Hematopoietic multipotent progenitor cell treated with erythropoietin and hydrocortisone succinate and interleukin-3 and kit ligand, for 17 days (in vitro differentiated cells): ENCODE results near the gene SLC25A1.
"Not testable (repeated sequence)": the region's sequence is repeated elsewhere in the genome, so short reads cannot be mapped to it uniquely, and the experiment has no call there.

Source experiments
- DNase-seq: peaks from one replicate; pipeline ENCODE4 v3.0.0-alpha.2; 2015; ENCODE audit warnings: low spot score

The SLC25A1 gene

DNA sequence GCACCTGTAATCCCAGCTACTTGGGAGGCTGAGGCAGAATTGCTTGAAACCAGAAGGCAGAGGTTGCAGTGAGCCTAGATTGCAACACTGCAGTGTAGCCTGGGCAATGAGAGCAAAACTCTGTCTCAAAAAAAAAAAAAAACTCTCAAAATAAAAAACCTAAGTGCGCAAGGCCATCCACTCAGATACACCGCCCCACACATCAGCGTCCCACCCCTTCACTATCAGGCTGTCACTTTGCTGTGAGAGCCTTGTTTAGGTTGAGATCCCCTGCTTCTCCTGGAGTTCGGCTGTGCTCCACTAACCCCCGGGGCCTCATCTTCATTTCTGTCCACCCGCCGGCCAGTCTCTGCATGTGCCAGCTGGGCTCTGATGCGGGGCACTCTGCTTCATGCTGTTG, 12.1 kb downstream of the SLC25A1 start:
- no peak for DNase-seq

DNA sequence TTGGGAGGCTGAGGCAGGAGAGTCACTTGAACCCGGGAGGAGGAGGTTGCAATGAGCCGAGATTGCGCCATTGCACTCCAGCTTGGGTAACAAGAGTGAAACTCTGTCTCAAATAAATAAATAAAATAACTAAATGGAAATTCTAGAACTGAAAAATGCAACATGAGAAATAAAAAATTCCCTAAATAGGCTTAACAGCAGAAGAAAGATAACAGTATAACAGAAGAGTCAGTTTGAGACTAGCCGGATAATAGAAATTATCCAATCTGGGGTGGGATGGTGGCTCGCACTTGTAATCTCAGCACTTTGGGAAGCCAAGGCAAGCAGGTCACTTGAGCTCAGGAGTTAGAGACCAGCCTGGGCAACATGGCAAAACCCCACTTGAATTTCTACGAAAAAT, 14.1 kb downstream of the SLC25A1 start:
- DNase-seq, result no peak

DNA sequence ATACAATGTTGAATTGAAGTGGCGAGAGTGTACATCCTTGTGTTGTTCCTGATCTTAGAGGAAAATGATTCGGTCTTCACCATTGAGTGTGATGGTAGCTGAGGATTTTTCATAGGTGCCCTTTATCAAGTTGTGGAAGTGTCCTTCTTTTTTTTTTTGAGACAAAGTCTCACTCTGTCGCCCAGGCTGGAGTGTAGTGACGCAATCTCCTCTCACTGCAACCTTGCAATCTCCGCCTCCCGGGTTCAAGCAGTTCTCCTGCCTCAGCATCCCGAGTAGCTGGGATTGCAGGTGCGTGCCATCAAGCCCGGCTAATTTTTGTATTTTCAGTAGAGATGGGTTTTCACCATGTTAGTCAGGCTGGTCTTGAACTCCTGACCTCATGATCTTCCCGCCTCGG, 19.9 kb downstream of the SLC25A1 start:
- DNase-seq, result not testable (repeated sequence)

DNA sequence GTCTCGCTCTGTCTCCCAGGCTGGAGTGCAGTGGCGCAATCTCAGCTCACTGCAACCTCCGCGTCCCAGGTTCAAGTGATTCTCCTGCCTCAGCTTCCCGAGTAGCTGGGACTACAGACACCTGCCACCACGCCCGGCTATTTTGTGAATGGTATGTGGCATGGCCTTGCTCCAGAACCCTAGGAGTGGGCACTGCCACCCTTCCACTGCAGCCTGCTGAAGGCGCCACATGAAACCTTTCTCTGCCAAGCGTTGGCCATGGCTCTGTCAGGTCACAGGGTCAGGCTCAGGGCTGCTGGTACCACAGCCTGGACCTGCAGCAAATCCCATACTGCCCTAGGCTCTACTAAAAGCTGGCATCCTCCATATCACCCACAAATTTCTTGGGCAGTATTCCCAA, 22.4 kb downstream of the SLC25A1 start:
- not testable (repeated sequence) for DNase-seq

DNA sequence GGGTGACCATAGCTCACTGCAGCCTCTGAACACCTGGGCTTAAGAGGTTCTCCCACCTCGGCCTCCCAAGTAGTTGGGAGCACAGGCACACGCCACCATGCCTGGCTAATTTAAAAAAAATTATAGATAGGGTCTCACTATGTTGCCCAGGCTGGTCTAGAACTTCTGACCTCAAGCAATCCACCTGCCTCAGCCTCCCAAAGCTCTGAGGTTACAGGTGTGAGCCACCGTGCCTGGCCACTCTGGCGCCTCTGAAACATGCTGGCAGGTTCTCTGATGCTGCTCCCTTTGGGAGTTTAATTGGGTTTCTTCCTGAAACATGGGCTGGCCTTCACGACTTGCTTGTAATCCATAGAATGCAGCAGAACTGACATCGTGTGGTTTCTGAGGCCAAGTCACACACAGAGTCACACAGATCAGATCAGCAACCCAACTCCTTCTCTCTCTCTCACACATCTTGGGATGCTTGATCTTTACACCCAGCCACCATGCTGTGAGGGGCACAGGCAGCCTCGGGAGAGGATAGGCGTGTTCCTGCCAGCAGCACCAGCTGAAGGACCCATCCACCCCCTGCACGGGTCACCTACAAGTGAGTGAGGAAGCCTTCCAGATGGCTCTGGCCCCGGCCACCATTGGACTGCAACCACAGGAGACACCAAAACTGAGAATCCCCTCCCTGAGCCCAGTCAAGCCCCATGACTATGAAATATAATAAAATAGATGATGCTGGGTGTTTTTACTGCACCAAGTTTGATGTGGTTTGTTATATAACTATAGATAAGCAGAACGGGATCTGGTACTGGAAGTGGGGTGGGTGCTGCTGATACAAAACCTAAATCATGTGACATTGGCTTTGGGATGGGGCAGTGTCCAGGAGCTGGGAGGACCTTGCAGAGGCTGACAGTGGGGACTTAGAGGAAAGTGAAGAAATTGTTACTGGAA, 25.3 kb downstream of the SLC25A1 start:
- no peak for DNase-seq

DNA sequence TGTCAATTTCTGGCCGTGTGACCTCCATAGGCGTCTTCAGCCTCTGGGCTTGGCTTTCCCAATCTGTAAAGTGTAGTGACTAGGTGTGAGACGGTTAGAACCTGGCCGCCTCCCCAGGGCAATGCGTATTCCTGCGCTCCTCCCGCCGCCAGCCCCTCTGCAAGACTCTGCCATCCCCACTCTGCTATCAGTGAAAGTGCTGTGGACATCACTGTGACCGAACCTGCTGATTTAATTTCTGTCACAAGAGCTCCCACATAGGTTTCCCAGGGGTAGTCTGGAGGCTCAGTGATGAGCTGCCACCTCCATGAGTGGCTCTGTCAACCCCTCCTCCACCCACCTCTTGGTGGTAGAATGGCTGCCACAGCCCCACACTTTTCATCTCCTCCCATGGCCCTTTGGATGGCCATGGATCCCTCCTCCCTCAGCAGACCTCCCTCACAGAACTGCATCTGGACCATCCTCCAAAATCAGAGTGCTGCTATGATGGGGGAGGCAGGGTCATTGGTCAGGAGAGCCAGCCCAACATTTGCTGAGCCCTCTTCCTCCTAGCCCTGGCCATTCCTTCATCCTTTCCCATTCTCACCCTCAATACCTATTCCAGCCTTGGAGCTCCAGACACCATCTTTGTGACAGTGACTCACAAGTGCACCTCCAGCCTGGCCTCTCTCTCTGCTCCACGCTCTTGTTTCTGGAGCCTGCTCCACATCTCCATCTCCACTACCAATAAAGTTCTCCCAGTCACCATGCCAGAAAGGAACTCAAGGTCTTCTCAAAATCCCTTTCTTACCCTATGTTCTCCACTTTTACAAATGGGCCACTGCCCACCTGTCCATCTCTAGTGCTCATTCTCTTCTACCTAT, 27.0 kb downstream of the SLC25A1 start:
- DNase-seq, result no peak

DNA sequence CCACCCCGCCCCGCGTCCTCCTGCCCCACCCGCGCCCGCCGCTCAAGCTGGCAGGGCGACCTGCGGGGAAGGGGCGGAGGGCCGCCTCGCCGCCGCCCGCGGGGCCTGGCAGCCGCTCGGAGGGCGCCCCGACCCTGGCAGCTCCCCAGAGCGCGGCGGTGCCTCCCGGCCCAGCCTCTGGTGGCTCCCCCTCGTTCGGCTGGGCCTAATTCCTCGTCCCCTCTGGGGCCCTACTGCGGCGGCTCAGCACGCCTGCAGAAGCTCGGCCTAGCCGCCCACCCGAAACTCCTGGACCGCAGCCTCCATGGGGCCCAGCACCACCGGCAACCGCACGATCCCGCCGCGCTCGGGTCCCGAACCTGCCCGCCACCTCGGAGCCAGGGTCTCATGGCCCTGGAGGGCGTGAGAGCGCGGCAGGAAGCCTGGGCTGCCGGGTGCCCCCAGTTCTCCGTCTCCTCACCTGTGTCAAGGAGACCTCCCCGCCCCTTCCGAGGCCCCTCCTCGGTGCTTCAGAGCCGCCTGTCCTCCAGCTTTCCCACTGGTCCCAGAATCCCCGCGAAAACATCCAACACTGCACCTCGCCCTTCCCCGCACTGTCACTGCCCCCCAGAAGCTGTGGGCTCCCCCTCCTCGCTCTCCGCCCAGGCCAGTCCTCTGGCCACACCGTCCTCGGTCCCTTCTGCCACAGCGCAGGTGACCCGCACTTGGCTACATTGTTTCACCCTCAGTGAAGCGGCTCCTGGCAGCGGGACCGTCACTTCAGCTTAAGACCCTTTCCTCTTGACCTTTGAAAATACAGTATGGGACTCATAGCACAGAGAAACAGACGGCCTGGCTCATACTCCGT, 27.8 kb downstream of the SLC25A1 start:
- DNase-seq, result no peak

DNA sequence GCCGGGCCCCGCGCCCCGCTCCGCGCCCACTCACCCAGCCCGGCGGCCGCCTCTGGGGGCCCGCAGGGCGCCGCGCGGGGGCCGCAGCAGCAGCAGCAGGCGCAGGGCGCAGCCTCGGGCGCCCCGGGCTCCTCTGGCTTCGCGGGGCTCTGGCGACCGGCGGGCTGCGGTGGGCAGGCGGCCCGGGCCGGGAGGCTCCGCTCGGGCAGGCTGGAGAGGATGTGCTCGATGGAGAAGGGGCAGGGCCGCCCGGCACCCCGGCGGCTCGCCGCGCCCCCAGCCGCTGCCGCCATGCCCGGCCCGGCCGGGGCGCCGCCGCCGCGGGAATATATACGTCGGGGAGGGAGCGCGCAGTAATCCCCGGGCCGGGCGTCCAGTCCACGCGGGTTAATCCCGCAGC, 28.5 kb downstream of the SLC25A1 start, which contains the start of gene GSC2:
Gene GSC2 (minus strand): TSS at position 302 of the 400 bp plus-strand sequence. CDS start 9 bp downstream, at position 293.
- no peak for DNase-seq

DNA sequence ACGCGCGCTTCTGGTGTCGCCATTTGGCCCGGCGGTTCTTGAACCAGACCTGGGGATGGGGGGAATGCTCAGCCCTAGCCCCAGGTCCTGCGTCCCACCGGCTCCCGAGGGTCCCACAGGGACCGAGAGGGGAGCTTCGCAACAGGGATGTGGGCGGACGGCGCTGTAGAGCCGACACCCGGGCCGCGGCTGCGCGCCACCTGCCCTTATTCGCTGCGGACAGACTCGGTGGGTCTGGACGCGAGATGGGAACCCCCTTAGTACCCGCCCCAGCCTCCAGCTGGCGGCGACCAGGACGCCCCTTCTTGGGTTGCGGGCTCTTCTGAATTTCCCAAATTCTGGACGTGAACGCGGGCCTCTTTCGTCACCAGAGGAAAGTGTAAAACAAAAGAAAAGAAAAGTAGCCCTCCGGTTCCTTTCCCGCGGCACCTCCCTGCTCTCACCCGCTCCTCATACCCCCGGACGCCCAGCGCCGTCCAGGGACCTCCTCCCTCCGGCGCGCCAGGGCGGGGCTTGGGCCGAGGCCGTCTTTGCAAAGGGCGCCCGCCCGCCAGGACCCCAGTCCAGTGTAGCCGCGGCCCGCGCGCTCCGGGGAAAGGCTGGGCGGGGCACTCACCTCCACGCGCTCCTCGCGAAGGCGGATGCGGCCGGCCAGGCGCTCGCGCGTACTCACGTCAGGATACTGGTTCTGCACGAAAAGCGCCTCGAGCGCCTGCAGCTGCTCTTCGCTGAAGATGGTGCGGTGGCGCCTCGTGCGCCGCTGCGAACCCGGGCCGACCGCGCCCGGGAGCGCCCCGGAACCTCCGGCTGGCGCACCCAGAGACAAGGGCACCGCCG, 29.3 kb downstream of the SLC25A1 start:
- DNase-seq, result no peak

DNA sequence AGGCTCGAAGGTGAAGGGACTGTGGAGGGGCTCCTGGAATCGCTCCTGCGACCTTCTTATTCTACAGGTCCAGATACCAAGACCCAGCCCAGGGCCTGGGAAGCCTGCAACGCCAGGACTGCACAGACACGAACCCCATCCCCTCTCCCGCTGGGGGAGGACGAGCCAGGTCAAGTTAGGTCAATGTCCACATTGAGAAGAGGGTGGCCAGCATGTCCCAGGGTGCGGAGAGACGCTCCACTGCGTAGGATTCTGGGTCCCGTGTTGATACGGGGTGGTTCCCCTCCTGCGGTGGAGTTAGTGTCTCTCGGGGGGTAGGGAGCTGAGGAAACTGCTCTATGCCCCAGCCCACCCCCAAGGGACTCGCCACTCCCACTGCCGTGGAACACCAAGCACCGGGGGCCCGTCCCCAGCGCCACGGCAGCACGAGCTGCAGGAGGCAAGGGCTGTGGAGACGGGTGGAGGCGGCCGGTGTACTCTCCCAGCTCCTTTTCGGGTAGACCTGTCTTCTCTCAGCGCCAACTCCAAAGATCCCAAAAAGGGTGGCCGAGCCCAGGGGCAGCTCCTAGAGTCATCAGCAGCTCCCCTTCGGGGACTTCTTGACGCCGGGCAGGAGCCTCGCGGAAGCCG, 30.0 kb downstream of the SLC25A1 start:
- DNase-seq, result no peak

DNA sequence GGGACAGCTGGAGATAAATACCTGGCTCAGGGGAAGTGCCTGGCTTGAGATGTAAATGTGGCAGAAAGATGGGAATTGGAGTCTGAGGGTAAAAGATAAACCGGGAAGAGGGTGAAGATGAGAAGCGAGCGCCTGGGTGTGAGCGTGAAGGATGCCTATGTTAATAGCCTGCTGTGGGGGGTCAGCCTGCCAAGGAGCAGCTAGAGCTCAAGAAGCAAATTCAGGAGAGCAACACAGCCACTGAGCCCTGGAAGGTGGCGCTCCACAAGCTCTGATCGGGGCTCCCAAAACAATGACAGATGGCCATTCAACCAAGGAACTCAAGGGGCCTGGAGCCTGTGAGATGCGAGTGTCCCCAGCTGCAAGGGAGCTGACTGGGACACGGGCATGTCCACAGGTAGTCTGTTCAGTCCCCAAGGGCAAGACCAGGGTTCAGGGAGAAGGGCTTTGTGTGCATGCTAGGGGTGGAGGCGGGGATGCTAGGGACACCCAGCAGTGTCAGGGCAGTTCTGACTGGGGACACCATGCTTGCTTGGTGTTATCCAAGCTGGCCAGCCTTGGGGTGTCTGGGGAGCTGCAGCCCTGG, 31.2 kb downstream of the SLC25A1 start:
- no peak for DNase-seq

DNA sequence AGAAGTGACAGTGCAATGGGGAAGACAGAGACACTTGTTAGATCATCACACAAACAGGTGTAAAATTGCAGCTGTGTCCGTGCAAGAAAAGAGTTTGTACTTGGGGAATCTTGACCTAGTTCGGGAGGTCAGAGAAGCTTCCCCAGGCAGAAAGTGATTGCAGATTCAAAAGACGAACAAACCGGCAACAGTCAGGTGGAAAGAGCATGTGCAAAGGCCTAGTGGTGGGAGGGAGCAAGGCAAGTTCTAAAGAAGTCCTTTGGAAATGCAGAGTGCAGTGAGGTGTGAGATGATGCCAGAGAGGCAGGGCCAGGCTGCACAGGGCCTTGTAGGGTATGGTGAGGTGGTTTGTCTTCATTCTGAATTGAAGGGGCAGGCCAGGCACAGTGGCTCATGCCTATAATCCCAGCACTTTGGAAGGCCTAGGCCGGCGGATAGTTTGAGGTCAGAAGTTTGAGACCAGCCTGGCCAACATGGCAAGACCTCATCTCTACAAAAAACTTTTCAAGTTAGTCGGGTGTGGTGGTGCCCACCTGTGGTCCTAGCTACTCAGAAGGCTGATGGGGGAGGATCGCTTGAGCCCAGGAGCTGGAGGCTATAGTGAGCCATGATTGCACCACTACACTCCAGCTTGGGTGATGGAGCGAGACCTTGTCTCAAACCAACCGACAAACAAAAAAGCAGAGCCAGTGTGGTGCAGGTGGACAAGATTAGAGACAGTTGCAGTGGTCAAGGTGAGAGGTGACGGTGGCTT, 32.1 kb downstream of the SLC25A1 start:
- no peak for DNase-seq

DNA sequence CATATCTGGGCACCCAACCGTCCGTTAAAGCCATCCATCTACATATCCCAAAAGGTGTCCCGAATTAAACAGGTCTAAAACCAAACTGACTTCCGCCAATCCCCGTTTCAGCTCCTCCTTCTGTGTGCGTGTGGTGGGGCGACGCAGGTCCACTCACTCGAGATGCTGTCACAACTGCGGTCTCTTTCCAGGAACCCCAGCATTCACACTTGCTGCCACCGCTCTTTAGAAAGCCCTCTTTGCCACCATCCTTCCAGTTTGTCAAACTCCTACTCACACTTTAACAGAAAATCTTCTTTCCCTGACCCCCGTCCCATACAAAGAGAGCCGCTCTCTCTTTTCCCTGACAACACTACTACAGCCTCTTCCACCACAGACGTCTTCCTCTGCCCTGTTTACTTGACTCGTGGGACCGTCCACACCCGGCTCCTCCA, 34.6 kb downstream of the SLC25A1 start:
- DNase-seq, result no peak

DNA sequence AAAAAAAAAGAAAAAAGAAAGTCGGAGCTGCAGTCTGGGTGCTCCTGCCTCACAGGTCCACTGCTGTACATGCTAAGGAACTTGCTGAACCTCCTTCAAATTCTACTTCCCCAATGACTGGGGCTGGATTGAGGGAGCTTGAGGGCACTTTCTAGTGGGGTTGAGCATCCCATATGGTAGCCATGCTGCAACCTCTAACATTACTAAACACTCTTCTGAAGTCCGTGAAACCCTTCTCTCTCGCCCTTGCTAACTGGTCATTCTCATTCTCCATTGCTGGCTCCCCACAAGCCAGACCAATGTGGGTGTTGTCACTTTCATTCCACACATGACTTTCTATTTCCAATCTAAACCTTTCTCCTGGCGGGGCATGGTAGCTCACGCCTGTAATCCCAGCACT, 35.3 kb downstream of the SLC25A1 start:
- DNase-seq, result no peak

DNA sequence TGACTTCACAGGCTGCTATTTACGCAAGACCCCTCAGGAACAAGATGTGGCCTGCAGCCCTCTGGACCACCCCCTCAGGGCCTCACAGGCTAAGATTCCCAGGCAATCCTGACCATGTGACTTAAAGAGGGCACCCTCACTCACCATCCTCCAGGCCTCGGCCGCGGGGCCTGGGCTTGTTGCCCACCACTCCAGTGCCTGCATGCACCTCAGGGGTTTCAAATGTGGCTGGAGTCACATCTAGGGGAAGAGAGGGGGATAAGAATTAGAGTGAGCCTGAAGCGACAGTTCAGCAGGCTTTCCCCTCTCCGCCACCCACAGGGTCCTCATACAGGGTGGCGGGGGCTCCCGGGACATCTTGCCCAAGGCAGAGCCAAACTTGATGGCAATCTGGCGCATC, 36.1 kb downstream of the SLC25A1 start:
- no peak for DNase-seq

DNA sequence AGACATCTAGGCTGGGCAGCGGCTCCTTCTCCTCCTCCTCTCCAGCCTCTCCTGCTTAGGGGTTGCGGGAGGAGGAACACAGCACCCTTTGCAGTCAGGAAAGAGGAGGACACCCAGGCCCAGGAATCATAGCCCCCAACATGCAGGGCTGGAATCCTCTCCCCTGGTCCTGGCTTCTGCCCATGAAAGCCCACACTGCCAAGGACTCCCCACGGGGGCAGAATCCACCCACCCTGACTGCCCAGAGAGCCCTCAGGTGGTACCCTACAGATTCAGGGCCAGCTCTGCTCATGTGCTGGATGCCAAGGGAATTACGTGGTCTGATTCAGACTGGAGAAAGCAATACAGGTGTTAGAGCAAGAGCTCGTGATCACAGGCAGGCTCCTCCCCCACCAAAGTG, 38.6 kb downstream of the SLC25A1 start:
- no peak for DNase-seq

DNA sequence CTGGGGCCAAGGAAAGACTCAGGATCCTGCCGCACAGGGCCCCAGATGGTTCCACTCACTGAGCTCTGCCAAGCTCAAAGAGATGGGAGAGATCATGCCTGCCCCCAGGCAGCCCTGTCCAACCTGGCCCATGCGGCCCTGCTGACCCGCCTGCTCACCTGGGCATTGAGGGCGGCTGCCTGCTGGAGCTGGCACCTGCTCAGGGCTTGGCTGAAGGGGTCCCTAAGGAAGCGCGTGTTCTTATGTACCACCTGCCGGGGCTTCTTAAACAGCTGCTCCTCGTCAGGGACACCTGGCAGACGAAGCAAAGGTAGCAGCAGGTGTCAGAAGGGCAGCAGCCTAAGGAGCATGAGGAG, 39.6 kb downstream of the SLC25A1 start:
- no peak for DNase-seq

DNA sequence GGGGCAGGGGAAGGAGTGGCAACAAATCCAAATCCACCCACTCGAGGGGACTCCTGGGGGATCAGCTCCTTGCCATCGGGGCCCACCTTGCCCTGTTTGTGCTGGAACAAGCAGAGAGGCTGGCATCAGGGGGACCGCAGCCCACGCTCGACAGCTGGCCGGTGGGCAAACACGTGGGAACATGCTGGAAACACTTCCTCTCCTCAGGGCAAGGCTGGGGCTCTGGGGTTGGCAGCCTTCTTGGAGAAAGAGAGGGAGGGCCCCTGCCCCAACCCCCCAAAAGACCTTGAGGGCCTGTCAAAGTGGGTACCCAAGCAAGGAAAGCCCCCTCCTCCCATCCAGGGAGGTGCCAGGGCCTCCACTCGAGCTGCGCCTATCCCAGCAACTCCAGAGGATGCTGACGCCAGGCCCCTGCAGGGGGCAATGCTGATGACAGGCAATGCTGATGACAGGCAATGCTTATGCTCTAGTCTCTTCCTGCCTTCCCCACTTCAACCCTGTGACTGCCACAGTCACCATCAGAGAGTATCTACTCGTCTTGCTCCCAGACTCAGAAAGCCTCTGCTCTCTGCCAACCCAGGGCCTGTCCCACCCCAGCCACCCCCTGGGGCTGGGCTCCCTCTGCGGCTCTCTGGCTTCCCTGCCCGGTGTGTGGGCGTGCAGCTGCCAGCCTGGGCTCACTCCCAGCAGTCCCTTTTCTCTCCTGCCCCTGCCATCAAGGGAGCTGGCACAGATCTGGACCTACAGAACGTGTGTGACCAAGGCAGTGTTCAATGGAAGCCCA, 40.1 kb downstream of the SLC25A1 start:
- DNase-seq, result no peak
